HG02759 (cell line): ENCODE measurements around the gene CRYBB2.
"Not testable (repeated sequence)": the region's sequence is repeated elsewhere in the genome, so short reads cannot be mapped to it uniquely, and the experiment has no call there.

Experiments
- ATAC-seq: cut with Tn5 transposase; IDR thresholded peaks from one replicate; pipeline ENCODE4 v1.9.1; 2021; ENCODE audit warnings: mild to moderate bottlenecking, moderate library complexity; ENCODE audit not compliant: unreplicated experiment

CRYBB2 gene

GRCh38 chr22:25219211-25219689, at the start of gene CRYBB2:
TSS of gene CRYBB2 (plus strand) at chr22:25219639. CDS start at chr22:25221430, 1,791 bp downstream.
- ATAC-seq: no peak

- ATAC-seq: no peak
Observed at GRCh38 chr22:25170426-25170980, 48.9 kb upstream of the CRYBB2 start.

- ATAC-seq: no peak
Observed at GRCh38 chr22:25172153-25172552, 47.3 kb upstream of the CRYBB2 start.

GRCh38 chr22:25174156-25174887, 45.1 kb upstream of the CRYBB2 start:
- no peak for ATAC-seq

GRCh38 chr22:25174888-25175411, 44.5 kb upstream of the CRYBB2 start:
- ATAC-seq: no peak

GRCh38 chr22:25176175-25176574, 43.3 kb upstream of the CRYBB2 start:
- no peak for ATAC-seq

GRCh38 chr22:25176799-25177198, 42.6 kb upstream of the CRYBB2 start:
- ATAC-seq: no peak

GRCh38 chr22:25177226-25177625, 42.2 kb upstream of the CRYBB2 start:
- no peak for ATAC-seq

GRCh38 chr22:25177895-25178294, 41.5 kb upstream of the CRYBB2 start:
- ATAC-seq: no peak

GRCh38 chr22:25178348-25178747, 41.1 kb upstream of the CRYBB2 start:
- ATAC-seq: not testable (repeated sequence)

GRCh38 chr22:25178869-25179631, 40.4 kb upstream of the CRYBB2 start:
- not testable (repeated sequence) for ATAC-seq

- ATAC-seq: no peak
Observed at GRCh38 chr22:25182131-25183110, 37.0 kb upstream of the CRYBB2 start.

GRCh38 chr22:25183949-25184619, 35.4 kb upstream of the CRYBB2 start:
- ATAC-seq: no peak

GRCh38 chr22:25186140-25186539, 33.3 kb upstream of the CRYBB2 start:
- ATAC-seq: no peak

GRCh38 chr22:25187469-25187868, 32.0 kb upstream of the CRYBB2 start:
- no peak for ATAC-seq

GRCh38 chr22:25192406-25192805, 27.0 kb upstream of the CRYBB2 start:
- no peak for ATAC-seq

- ATAC-seq: no peak
Observed at GRCh38 chr22:25193130-25193529, 26.3 kb upstream of the CRYBB2 start.

GRCh38 chr22:25193548-25193947, 25.9 kb upstream of the CRYBB2 start:
- ATAC-seq: no peak

- no peak for ATAC-seq
Observed at GRCh38 chr22:25196326-25196725, 23.1 kb upstream of the CRYBB2 start.

GRCh38 chr22:25197340-25197739, 22.1 kb upstream of the CRYBB2 start:
- ATAC-seq: no peak
